ENCODE results near the gene ZNF274. TPM values are rescaled to one million over a fixed set of nuclear protein-coding genes. Genes with fewer than 3 reads are reported as not detected.
A peak's percentile ranks its signal among the peaks of the same experiment; 100 is the strongest.

Gene ZNF274
- total and polyA plus RNA-seq, 9 of the 15 experiments (the other 6 are each of a cell fraction or from before 2014, with no cell fraction given): 5.2 to 37.0 (median 28.1) TPM

DNA sequence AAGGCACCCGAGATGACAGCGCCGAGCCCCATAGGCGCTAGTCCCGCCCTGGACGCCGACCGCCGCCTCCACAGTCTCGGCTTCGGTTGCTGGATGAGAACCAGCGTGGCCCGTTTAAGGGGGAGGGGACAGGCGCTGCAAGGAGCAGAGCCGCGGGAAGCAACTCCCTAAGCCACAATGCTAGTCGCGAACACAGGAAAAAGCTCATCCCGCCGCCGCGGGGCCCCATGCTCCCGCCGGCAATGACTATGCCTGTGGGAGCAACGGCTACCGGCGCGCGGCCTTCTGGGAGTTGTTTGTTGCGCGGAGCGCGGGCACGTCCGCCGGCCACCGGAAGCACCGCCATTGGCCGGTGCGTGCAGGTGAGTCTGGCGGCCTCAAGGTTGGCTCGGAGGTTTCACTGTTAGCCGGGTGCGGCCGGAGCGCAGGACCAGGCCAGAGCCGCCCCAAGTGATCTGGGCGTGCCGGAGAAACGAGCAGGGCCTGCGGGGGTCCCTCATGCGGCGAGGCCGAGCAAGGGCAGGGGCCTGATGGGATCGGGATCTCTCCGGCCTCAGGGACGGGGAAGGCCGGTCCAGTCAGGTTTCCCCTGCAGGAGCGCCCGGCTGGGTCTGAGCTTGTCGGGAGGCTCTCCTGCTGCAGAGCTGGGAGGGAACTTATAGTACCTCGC, 45.9 kb downstream of the ZNF274 start, which contains the start of gene ZNF544 (continued):
- no peak for TF ChIP-seq ETV6 (IDR thresholded peaks at IDR 0.05; ENCODE audit: borderline replicate concordance in 1 of 2, low read depth in 2 of 2, low read length in 1 of 2)
- TF ChIP-seq ETV6 (CRISPR knock-in tag; IDR thresholded peaks at IDR 0.05; ENCODE audit: borderline replicate concordance): no peak
- no peak for TF ChIP-seq MEF2D (tag; conservative IDR thresholded peaks at IDR 0.05; ENCODE audit: low read depth)
- TF ChIP-seq HMGN3 (IDR thresholded peaks at IDR 0.05; ENCODE audit: borderline replicate concordance, extremely low read depth, insufficient read length, low read depth, low read length): peak; percentile 41
- peak; percentile 80; the same call in 1 of the 2 replicates for TF ChIP-seq GTF2E2 (tag; IDR thresholded peaks at IDR 0.05)
- TF ChIP-seq, protein P1, sequence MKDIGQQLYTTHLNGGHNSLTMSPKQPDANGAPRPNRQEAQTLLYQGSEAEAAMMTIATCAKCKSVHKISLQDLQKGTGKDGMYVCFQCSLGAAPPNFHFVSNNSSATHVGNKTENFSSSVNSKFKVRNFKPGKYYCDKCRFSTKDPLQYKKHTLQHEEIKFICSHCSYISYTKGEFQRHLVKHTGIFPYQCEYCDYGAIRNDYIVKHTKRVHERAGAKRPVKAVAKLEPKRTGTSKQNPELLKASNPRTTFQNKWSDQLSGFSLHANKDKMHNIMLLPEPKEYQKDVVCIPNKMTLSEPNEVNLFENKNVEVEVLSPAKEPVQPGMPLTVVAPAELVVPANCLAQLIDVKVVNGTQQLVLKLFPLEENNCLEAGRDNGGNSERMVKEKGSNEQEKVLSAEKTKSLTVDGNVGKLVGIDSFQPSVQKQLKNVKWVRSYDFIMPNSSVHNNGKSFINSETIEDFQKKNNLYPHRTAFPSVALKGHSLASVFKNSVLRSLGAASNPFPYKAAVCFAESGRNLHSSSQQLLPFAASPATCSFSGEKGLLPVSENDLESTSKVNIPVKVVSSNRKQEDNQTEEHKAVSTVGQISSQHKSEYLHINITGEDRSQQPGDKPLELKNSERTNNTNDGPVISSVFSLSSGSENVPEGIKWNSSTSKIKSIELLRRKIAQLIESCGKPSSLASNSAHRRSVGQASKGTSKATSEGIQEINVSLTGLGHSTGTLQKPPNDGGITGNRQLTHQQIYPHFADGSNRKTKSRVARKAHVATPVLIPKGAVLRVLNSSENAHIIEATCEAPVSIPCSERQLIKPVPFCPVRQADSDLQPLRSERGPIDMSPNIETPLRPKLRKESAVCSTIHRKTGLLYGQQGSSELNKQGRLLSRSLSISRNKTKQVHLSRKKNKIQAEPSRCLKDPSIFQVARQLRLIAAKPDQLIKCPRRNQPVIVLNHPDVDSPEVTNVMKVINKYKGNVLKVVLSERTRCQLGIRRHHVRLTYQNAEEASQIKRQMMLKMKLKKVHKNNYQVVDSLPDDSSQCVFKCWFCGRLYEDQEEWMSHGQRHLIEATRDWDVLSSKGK (CRISPR knock-in tag; IDR thresholded peaks at IDR 0.05): no peak
- no peak for TF ChIP-seq NR3C1 (CRISPR knock-in tag; IDR thresholded peaks at IDR 0.05)
- no peak for TF ChIP-seq BCOR (IDR thresholded peaks at IDR 0.05)
- no peak; a peak in 1 of 4 replicates for TF ChIP-seq SIN3A (IDR thresholded peaks at IDR 0.05; ENCODE audit: borderline replicate concordance in 2 of 2, control insufficient read depth in 1 of 2, low read depth in 2 of 2, low read length in 2 of 2)
- TF ChIP-seq NR0B1 (IDR thresholded peaks at IDR 0.05; ENCODE audit: partially characterized antibody): no peak
- no peak for TF ChIP-seq U2AF1 (optimal IDR thresholded peaks at IDR 0.05; ENCODE audit: low read depth, low read length)
- peak; percentile 76; the same call in 1 of the 2 replicates for TF ChIP-seq POLR2H (tag; IDR thresholded peaks at IDR 0.05; ENCODE audit: low read depth)
- no peak for TF ChIP-seq PCBP2 (IDR thresholded peaks at IDR 0.05; ENCODE audit: low read depth, low read length, poor library complexity, severe bottlenecking)
- TF ChIP-seq GTF2A2 (tag; IDR thresholded peaks at IDR 0.05): no peak
- TF ChIP-seq, protein P2, sequence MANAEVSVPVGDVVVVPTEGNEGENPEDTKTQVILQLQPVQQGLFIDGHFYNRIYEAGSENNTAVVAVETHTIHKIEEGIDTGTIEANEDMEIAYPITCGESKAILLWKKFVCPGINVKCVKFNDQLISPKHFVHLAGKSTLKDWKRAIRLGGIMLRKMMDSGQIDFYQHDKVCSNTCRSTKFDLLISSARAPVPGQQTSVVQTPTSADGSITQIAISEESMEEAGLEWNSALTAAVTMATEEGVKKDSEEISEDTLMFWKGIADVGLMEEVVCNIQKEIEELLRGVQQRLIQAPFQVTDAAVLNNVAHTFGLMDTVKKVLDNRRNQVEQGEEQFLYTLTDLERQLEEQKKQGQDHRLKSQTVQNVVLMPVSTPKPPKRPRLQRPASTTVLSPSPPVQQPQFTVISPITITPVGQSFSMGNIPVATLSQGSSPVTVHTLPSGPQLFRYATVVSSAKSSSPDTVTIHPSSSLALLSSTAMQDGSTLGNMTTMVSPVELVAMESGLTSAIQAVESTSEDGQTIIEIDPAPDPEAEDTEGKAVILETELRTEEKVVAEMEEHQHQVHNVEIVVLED (CRISPR knock-in tag; IDR thresholded peaks at IDR 0.05): peak; percentile 69; the same call in 1 of the 2 replicates
- TF ChIP-seq, protein P3, sequence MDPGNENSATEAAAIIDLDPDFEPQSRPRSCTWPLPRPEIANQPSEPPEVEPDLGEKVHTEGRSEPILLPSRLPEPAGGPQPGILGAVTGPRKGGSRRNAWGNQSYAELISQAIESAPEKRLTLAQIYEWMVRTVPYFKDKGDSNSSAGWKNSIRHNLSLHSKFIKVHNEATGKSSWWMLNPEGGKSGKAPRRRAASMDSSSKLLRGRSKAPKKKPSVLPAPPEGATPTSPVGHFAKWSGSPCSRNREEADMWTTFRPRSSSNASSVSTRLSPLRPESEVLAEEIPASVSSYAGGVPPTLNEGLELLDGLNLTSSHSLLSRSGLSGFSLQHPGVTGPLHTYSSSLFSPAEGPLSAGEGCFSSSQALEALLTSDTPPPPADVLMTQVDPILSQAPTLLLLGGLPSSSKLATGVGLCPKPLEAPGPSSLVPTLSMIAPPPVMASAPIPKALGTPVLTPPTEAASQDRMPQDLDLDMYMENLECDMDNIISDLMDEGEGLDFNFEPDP (CRISPR knock-in tag; IDR thresholded peaks at IDR 0.05): no peak
- no peak for TF ChIP-seq ZBTB26 (CRISPR knock-in tag; IDR thresholded peaks at IDR 0.05)
